HepG2 (cell line): ENCODE data around the gene RCOR3. TPM values are rescaled to one million over a fixed set of nuclear protein-coding genes. Genes with fewer than 3 reads are reported as not detected.

Experiments
- ARID4A ChIP-seq: sonication (generic); formaldehyde crosslinking; IDR thresholded peaks from 2 replicates; pipeline ENCODE4 v1.5.0; 2020; ENCODE audit warnings: mild to moderate bottlenecking, missing genetic modification reagents, borderline replicate concordance
- BCL3 ChIP-seq: sonication (generic); formaldehyde crosslinking; IDR thresholded peaks from 2 replicates; pipeline ENCODE4 v1.5.1; 2020; ENCODE audit warnings: mild to moderate bottlenecking, missing genetic modification reagents, moderate library complexity
- E2F5 ChIP-seq: sonication (generic); formaldehyde crosslinking; conservative IDR thresholded peaks from 2 replicates; pipeline ENCODE4 v1.4.0; 2020; ENCODE audit warnings: missing genetic modification reagents
- EEA1 ChIP-seq: sonication (generic); formaldehyde crosslinking; IDR thresholded peaks from 2 replicates; pipeline ENCODE4 v1.5.1; 2020; ENCODE audit warnings: mild to moderate bottlenecking, missing genetic modification reagents, borderline replicate concordance
- GLMP ChIP-seq: sonication (generic); formaldehyde crosslinking; IDR thresholded peaks from 2 replicates; pipeline ENCODE4 v1.9.0; 2021; ENCODE audit warnings: missing genetic modification reagents, mild to moderate bottlenecking, borderline replicate concordance
- HOXA9 ChIP-seq: sonication (generic); formaldehyde crosslinking; IDR thresholded peaks from 2 replicates; pipeline ENCODE4 v1.8.1; 2022; ENCODE audit warnings: missing genetic modification reagents, mild to moderate bottlenecking, moderate library complexity, borderline replicate concordance
- IRF2 ChIP-seq: IDR thresholded peaks from 2 replicates; pipeline ENCODE4 v1.6.1; 2018; ENCODE audit warnings: missing genetic modification reagents, missing compliant biosample characterization
- KLF6 ChIP-seq: IDR thresholded peaks from 2 replicates; pipeline ENCODE4 v1.8.0; 2016; ENCODE audit warnings: missing biosample characterization, missing genetic modification reagents
- NCOR1 ChIP-seq: fragments of 200-600 bp; sonication (generic); IDR thresholded peaks from 2 replicates; pipeline ENCODE4 v1.7.0; 2017; ENCODE audit warnings: antibody characterized with exemption, low read length, borderline replicate concordance
- PITX1 ChIP-seq: sonication (generic); formaldehyde crosslinking; IDR thresholded peaks from 2 replicates; pipeline ENCODE4 v1.5.1; 2020; ENCODE audit warnings: mild to moderate bottlenecking, missing genetic modification reagents
- POLR2AphosphoS2 ChIP-seq: IDR thresholded peaks from 2 replicates; pipeline ENCODE4 v1.6.1; 2011; ENCODE audit warnings: low read depth, low read length, improper control_type of control experiment
- SATB2 ChIP-seq: sonication (generic); formaldehyde crosslinking; IDR thresholded peaks from 2 replicates; pipeline ENCODE4 v1.5.0; 2020; ENCODE audit warnings: missing genetic modification reagents
- SMAD9 ChIP-seq: sonication (generic); formaldehyde crosslinking; IDR thresholded peaks from 2 replicates; pipeline ENCODE4 v1.5.1; 2020; ENCODE audit warnings: mild to moderate bottlenecking, missing genetic modification reagents
- SUZ12 ChIP-seq: fragments of 150-350 bp; IDR thresholded peaks from 2 replicates; pipeline ENCODE4 v1.6.1; 2014; ENCODE audit warnings: low read depth, low read length
- THRA ChIP-seq: sonication (generic); formaldehyde crosslinking; IDR thresholded peaks from 2 replicates; pipeline ENCODE4 v1.4.0; 2020; ENCODE audit warnings: missing genetic modification reagents, borderline replicate concordance
- ZNF567 ChIP-seq: sonication (generic); formaldehyde crosslinking; IDR thresholded peaks from 2 replicates; pipeline ENCODE4 v1.8.1; 2023; ENCODE audit warnings: mild to moderate bottlenecking, missing genetic modification reagents, borderline replicate concordance
- ZNF781 ChIP-seq: sonication (generic); formaldehyde crosslinking; IDR thresholded peaks from 2 replicates; pipeline ENCODE4 v1.5.1; 2020; ENCODE audit warnings: borderline replicate concordance, mild to moderate bottlenecking, missing genetic modification reagents; ENCODE audit errors: not compliant biosample characterization
- ZNF83 ChIP-seq: sonication (generic); formaldehyde crosslinking; IDR thresholded peaks from 2 replicates; pipeline ENCODE4 v1.4.0; 2020; ENCODE audit warnings: missing genetic modification reagents, mild to moderate bottlenecking, borderline replicate concordance
- polyA plus RNA-seq, 8 experiments: library from polyadenylated mRNA; depleted of rRNA in 3 of 8; stranded (reverse) in 7 of 8; unstranded in 1 of 8; fragments of >200 nt; fragmentation: Illumina TruSeq in 4 of 8; extraction: Trizol in 4 of 8; gene quantifications; 2 replicates each; pipeline versions ENCODE4 v1.2.1 to v1.2.3, GENCODE V29; 2011 to 2016; ENCODE audit warnings: low read depth in 4 of 8, missing spikeins in 1 of 8, mixed read lengths in 1 of 8; ENCODE audit not compliant: insufficient read depth in 1 of 8
- total RNA-seq, 5 experiments: library from RNA; depleted of rRNA; stranded (reverse); fragments of >200 nt; fragmentation: Illumina TruSeq; extraction: Trizol; gene quantifications; 2 replicates each; pipeline ENCODE4 v1.2.3, GENCODE V29; 2016; ENCODE audit warnings: low read depth in 1 of 5

Gene RCOR3
- total and polyA plus RNA-seq, 2 of the 13 experiments (the other 11 are each of a cell fraction or from before 2014, with no cell fraction given) = 16.8 to 31.6 TPM

GRCh38 chr1:211258756-211259637 is at the start of gene RCOR3 (continued):
- peak; percentile 86 for TF ChIP-seq BCL3 (CRISPR knock-in tag)
- TF ChIP-seq GLMP (CRISPR knock-in tag) = no peak
- TF ChIP-seq KLF6 (CRISPR knock-in tag) = peak; percentile 19; the same call in 1 of the 2 replicates
- no peak for TF ChIP-seq SMAD9 (CRISPR knock-in tag)
- TF ChIP-seq E2F5 (CRISPR knock-in tag) = peak; percentile 53; the same call in 1 of the 2 replicates
- TF ChIP-seq PITX1 = peak; percentile 44; the same call in 1 of the 2 replicates
- TF ChIP-seq POLR2AphosphoS2 = no peak
- TF ChIP-seq SATB2 (CRISPR knock-in tag) = no peak
- TF ChIP-seq ZNF567 = no peak
- no peak; the same call in 1 of the 2 replicates for TF ChIP-seq IRF2 (CRISPR knock-in tag)
- TF ChIP-seq ZNF781 = peak; percentile 65
- TF ChIP-seq ARID4A (CRISPR knock-in tag) = peak; percentile 85
- no peak for TF ChIP-seq NCOR1
- TF ChIP-seq HOXA9 (CRISPR knock-in tag) = peak; percentile 12; the same call in 1 of the 2 replicates
- no peak for TF ChIP-seq SUZ12
- TF ChIP-seq ZNF83 (CRISPR knock-in tag) = peak; percentile 55; the same call in 1 of the 2 replicates
- no peak for TF ChIP-seq EEA1 (CRISPR knock-in tag)
- peak; percentile 36; the same call in 1 of the 2 replicates for TF ChIP-seq THRA (CRISPR knock-in tag)
